ENCODE results near the gene SIRPD. TPM values are rescaled to one million over a fixed set of nuclear protein-coding genes. Genes with fewer than 3 reads are reported as not detected.
"Not testable (repeated sequence)": the region's sequence is repeated elsewhere in the genome, so short reads cannot be mapped to it uniquely, and the experiment has no call there.

Gene SIRPD
- total and polyA plus RNA-seq, 2 donors (not counting 1 experiment from before 2014, with no cell fraction given), result not detected

DNA sequence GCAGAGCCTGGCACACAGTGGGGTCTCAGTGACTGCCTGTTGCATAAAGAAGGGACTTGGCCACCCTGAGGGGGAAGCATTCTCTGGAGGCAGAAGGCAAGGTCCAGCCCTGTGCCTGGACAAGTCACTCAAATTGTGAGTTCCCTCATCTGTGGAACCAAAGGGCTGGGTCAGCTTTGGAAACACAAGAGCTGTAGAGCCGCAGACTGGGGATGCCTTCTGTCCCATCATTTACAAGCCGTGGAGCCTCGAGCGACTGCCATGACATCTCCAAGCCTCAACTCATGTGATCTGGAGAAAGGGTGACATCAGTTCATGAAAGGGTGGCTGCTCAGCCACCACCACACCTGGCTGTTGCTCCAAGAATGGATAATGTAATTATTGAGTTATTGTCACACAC is 20.4 kb upstream of the SIRPD start:
- POLR2A ChIA-PET, result interaction anchor here (0.7 kb wide), 1 partner anchor 40 kb away, joined by 4 read pairs; no protein-coding TSS in a partner anchor
- no peak overlapping the region for H3K27ac ChIP-seq (ENCODE audit: low read length in 2 of 2)
- H2AFZ ChIP-seq (ENCODE audit: insufficient read depth, low read depth, low read length, poor library complexity, severe bottlenecking), result no peak overlapping the region
- CTCF ChIA-PET, result no interaction called here
- Mint-ChIP-seq H3K4me3 (no peak overlapping the region), H3K27me3 (no peaks in the 10 kb centered on the region), H3K27ac (no peak overlapping the region), H3K9me3 (ENCODE audit: insufficient read depth) (no peaks in the 10 kb centered on the region), H3K4me1 (no peaks in the 10 kb centered on the region)
- no peak overlapping the region for H3K4me2 ChIP-seq (replicated peaks; ENCODE audit: low read depth, low read length, poor library complexity, severe bottlenecking)
- no peak overlapping the region for H3K9ac ChIP-seq (ENCODE audit: low read length)
- DNase-seq, result no peak
- H4K20me1 ChIP-seq (ENCODE audit: control insufficient read depth, insufficient read depth, low read length, poor library complexity, severe bottlenecking), result no peaks in the 10 kb centered on the region
- no peaks in the 10 kb centered on the region for H3K79me2 ChIP-seq (ENCODE audit: control insufficient read depth, insufficient read depth, low read length)
- H3K4me3 ChIP-seq (ENCODE audit: control extremely low read depth in 1 of 5, extremely low read depth in 1 of 5, insufficient read depth in 1 of 5, low read depth in 2 of 5, low read length in 4 of 5), result no peak overlapping the region
- H3K9me3 ChIP-seq (ENCODE audit: control extremely low read depth in 1 of 3, control insufficient read depth in 2 of 3, insufficient read depth in 1 of 3, low read length in 2 of 3), result no peaks in the 10 kb centered on the region
- intact Hi-C loops (cut with micrococcal nuclease), result loop anchor here (2.0 kb wide), 1 partner anchor 37 kb away; no protein-coding TSS in a partner anchor
- WGBS (ENCODE audit: insufficient coverage), result 97% methylated on average over 4 of the region's 4 CpGs
- no peaks in the 10 kb centered on the region for H3K4me1 ChIP-seq (ENCODE audit: control insufficient read depth in 2 of 2, insufficient read depth in 2 of 2, low read length in 2 of 2)
- no peaks in the 10 kb centered on the region for H3K36me3 ChIP-seq (replicated peaks in 1 of 2; ENCODE audit: control extremely low read depth in 1 of 2, control insufficient read depth in 1 of 2, extremely low read depth in 1 of 2, insufficient read depth in 2 of 2, low read length in 1 of 2)
- no peak for ATAC-seq (ENCODE audit: low read depth)
- H3K27me3 ChIP-seq (replicated peaks in 1 of 4; ENCODE audit: control extremely low read depth in 1 of 4, control insufficient read depth in 3 of 4, insufficient read depth in 4 of 4, low read length in 3 of 4), result no peaks in the 10 kb centered on the region
- TF ChIP-seq, protein P1, sequence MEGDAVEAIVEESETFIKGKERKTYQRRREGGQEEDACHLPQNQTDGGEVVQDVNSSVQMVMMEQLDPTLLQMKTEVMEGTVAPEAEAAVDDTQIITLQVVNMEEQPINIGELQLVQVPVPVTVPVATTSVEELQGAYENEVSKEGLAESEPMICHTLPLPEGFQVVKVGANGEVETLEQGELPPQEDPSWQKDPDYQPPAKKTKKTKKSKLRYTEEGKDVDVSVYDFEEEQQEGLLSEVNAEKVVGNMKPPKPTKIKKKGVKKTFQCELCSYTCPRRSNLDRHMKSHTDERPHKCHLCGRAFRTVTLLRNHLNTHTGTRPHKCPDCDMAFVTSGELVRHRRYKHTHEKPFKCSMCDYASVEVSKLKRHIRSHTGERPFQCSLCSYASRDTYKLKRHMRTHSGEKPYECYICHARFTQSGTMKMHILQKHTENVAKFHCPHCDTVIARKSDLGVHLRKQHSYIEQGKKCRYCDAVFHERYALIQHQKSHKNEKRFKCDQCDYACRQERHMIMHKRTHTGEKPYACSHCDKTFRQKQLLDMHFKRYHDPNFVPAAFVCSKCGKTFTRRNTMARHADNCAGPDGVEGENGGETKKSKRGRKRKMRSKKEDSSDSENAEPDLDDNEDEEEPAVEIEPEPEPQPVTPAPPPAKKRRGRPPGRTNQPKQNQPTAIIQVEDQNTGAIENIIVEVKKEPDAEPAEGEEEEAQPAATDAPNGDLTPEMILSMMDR (IDR thresholded peaks at IDR 0.05), result no peak
- TF ChIP-seq EZH2 (IDR thresholded peaks at IDR 0.05; ENCODE audit: borderline replicate concordance, insufficient read depth, low read depth, low read length, poor library complexity, severe bottlenecking), result no peak

DNA sequence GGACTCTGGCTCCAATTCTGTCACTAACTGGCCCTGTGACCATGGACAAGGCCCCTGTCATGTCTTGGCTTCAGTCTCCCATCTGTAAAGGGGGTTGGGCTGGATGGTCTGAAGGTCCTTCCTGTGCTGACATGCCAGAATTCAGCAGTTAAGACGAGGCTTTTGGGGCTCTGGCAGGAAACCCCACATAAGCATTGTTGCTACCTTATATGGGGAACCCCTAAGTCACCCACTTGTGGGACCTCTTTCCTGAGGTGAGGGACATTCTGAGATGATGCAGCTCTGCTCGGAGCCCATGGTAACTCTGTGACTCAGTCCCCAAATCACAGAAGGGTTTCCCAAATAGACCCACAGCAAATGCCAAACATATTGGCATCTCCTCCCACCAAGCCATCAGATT is 19.8 kb upstream of the SIRPD start:
- H2AFZ ChIP-seq (ENCODE audit: insufficient read depth, low read depth, low read length, poor library complexity, severe bottlenecking); H3K9me3 Mint-ChIP-seq (ENCODE audit: insufficient read depth); CTCF ChIA-PET; H3K4me1 ChIP-seq (ENCODE audit: control insufficient read depth in 2 of 2, insufficient read depth in 2 of 2, low read length in 2 of 2); H3K4me2 ChIP-seq (replicated peaks; ENCODE audit: low read depth, low read length, poor library complexity, severe bottlenecking); intact Hi-C loops (cut with micrococcal nuclease); H3K4me1 Mint-ChIP-seq; H3K27me3 ChIP-seq (replicated peaks in 1 of 4; ENCODE audit: control extremely low read depth in 1 of 4, control insufficient read depth in 3 of 4, insufficient read depth in 4 of 4, low read length in 3 of 4); H3K36me3 ChIP-seq (replicated peaks in 1 of 2; ENCODE audit: control extremely low read depth in 1 of 2, control insufficient read depth in 1 of 2, extremely low read depth in 1 of 2, insufficient read depth in 2 of 2, low read length in 1 of 2); H3K27me3 Mint-ChIP-seq; H3K9me3 ChIP-seq (ENCODE audit: control extremely low read depth in 1 of 3, control insufficient read depth in 2 of 3, insufficient read depth in 1 of 3, low read length in 2 of 3); H3K9ac ChIP-seq (ENCODE audit: low read length); H3K27ac Mint-ChIP-seq; ATAC-seq (ENCODE audit: low read depth); H3K27ac ChIP-seq (ENCODE audit: low read length in 2 of 2); H3K4me3 ChIP-seq (ENCODE audit: control extremely low read depth in 1 of 5, extremely low read depth in 1 of 5, insufficient read depth in 1 of 5, low read depth in 2 of 5, low read length in 4 of 5); H3K79me2 ChIP-seq (ENCODE audit: control insufficient read depth, insufficient read depth, low read length); H3K4me3 Mint-ChIP-seq; DNase-seq; H4K20me1 ChIP-seq (ENCODE audit: control insufficient read depth, insufficient read depth, low read length, poor library complexity, severe bottlenecking): not testable (repeated sequence)
- POLR2A ChIA-PET, result interaction anchor here (0.7 kb wide), 1 partner anchor 40 kb away, joined by 4 read pairs; no protein-coding TSS in a partner anchor
- WGBS (ENCODE audit: insufficient coverage), result 0% methylated on average over 1 of the region's 2 CpGs
